T-helper 17 cell (primary cell): ENCODE measurements around the gene ADA. TPM values are rescaled to one million over a fixed set of nuclear protein-coding genes. Genes with fewer than 3 reads are reported as not detected.

ENCODE experiments used
- ATAC-seq: fragments of 150-1000 bp; cut with Tn5 transposase; 2 replicates; pipeline ENCODE4 v1.10.0; 2021; ENCODE audit warnings: mild to moderate bottlenecking, moderate library complexity
- DNase-seq, 3 donors: peaks; one replicate each; pipeline versions ENCODE4 v3.0.0 to v3.0.0-alpha.2; 2020 to 2021
- H3K9me3 ChIP-seq: one replicate; pipeline ENCODE4 v1.7.0; 2013; ENCODE audit warnings: low read length, mild to moderate bottlenecking; ENCODE audit not compliant: control insufficient read depth, poor library complexity, severe bottlenecking
- H3K27ac Mint-ChIP-seq: one replicate; pipeline ENCODE4 v1.8.0; 2022; ENCODE audit warnings: mild to moderate bottlenecking, moderate library complexity, mixed read lengths
- H3K27me3 Mint-ChIP-seq: one replicate; pipeline ENCODE4 v1.8.0; 2022; ENCODE audit warnings: mixed read lengths
- H3K36me3 Mint-ChIP-seq: one replicate; pipeline ENCODE4 v1.8.0; 2022; ENCODE audit warnings: low read depth, mixed read lengths
- H3K4me1 Mint-ChIP-seq: one replicate; pipeline ENCODE4 v1.8.0; 2022; ENCODE audit warnings: mild to moderate bottlenecking, mixed read lengths
- H3K4me3 Mint-ChIP-seq: one replicate; pipeline ENCODE4 v1.8.0; 2022; ENCODE audit warnings: mild to moderate bottlenecking, moderate library complexity, mixed read lengths
- total RNA-seq, 4 donors: library from RNA in 2 of 4; stranded (reverse) in 2 of 4; gene quantifications; one replicate each; pipeline ENCODE4 v1.2.3 and lab custom pipeline; 2022 to 2026

Gene ADA
- total RNA-seq, 2 donors from 2014 or later = 36.0 to 36.1 TPM

- H3K27ac Mint-ChIP-seq = no peak overlapping the region
- no peak overlapping the region for H3K4me3 Mint-ChIP-seq
- H3K4me1 Mint-ChIP-seq = peaks cover 14% of the 10 kb centered on the region
- no peaks in the 10 kb centered on the region for H3K27me3 Mint-ChIP-seq
- H3K9me3 ChIP-seq = no peaks in the 10 kb centered on the region
- DNase-seq (no peak), ATAC-seq (no peak)
- peaks cover 7% of the 10 kb centered on the region for H3K36me3 Mint-ChIP-seq
Measured at GRCh38 chr20:44635877-44636276, 15.6 kb downstream of the ADA start.

- H3K27ac Mint-ChIP-seq = no peak overlapping the region
- H3K9me3 ChIP-seq = no peaks in the 10 kb centered on the region
- no peak overlapping the region for H3K4me3 Mint-ChIP-seq
- H3K4me1 Mint-ChIP-seq = peaks cover 12% of the 10 kb centered on the region
- ATAC-seq (no peak), DNase-seq (no peak)
- H3K36me3 Mint-ChIP-seq = peaks cover 6% of the 10 kb centered on the region
- no peaks in the 10 kb centered on the region for H3K27me3 Mint-ChIP-seq
Measured at GRCh38 chr20:44633872-44634600, 17.5 kb downstream of the ADA start.

GRCh38 chr20:44633187-44633810 is 18.2 kb downstream of the ADA start:
- ATAC-seq (no peak), DNase-seq (no peak)
- Mint-ChIP-seq H3K27me3 (no peaks in the 10 kb centered on the region), H3K36me3 (no peaks in the 10 kb centered on the region), H3K27ac (peak overlapping the region; percentile 51), H3K4me3 (no peak overlapping the region), H3K4me1 (peaks cover 6% of the 10 kb centered on the region)
- H3K9me3 ChIP-seq = no peaks in the 10 kb centered on the region

- H3K9me3 ChIP-seq = no peaks in the 10 kb centered on the region
- H3K36me3 Mint-ChIP-seq = no peaks in the 10 kb centered on the region
Measured at GRCh38 chr20:44632103-44632752, 19.3 kb downstream of the ADA start.

GRCh38 chr20:44630297-44630696 is 21.2 kb downstream of the ADA start:
- Mint-ChIP-seq H3K4me3 (no peak overlapping the region), H3K27me3 (no peaks in the 10 kb centered on the region)

More at GRCh38 chr20:44632103-44632752, 19.3 kb downstream of the ADA start:
- Mint-ChIP-seq H3K4me3 (no peak overlapping the region), H3K27me3 (no peaks in the 10 kb centered on the region), H3K27ac (peak overlapping the region; percentile 51), H3K4me1 (peaks cover 6% of the 10 kb centered on the region)
- ATAC-seq (no peak), DNase-seq (no peak)

GRCh38 chr20:44629542-44629941 is 22.0 kb downstream of the ADA start:
- no peak overlapping the region for H3K4me3 Mint-ChIP-seq
- peaks cover 6% of the 10 kb centered on the region for H3K36me3 Mint-ChIP-seq
- no peaks in the 10 kb centered on the region for H3K27me3 Mint-ChIP-seq
- no peaks in the 10 kb centered on the region for H3K9me3 ChIP-seq
- peaks cover 13% of the 10 kb centered on the region for H3K4me1 Mint-ChIP-seq
- ATAC-seq (no peak), DNase-seq (no peak)
- H3K27ac Mint-ChIP-seq = no peak overlapping the region

More at GRCh38 chr20:44630297-44630696, 21.2 kb downstream of the ADA start:
- H3K4me1 Mint-ChIP-seq = peaks cover 13% of the 10 kb centered on the region
- peaks cover 4% of the 10 kb centered on the region for H3K36me3 Mint-ChIP-seq
- ATAC-seq (no peak), DNase-seq (no peak)
- no peaks in the 10 kb centered on the region for H3K9me3 ChIP-seq
- peak overlapping the region; percentile 66 for H3K27ac Mint-ChIP-seq

GRCh38 chr20:44629017-44629385 is 22.5 kb downstream of the ADA start:
- H3K27ac Mint-ChIP-seq = no peak overlapping the region

GRCh38 chr20:44627364-44628010 is 24.0 kb downstream of the ADA start:
- no peak for DNase-seq
- Mint-ChIP-seq H3K36me3 (peaks cover 9% of the 10 kb centered on the region), H3K27ac (peak overlapping the region; percentile 74), H3K4me3 (no peak overlapping the region), H3K4me1 (peaks cover 13% of the 10 kb centered on the region), H3K27me3 (no peaks in the 10 kb centered on the region)
- no peaks in the 10 kb centered on the region for H3K9me3 ChIP-seq
- no peak for ATAC-seq

More at GRCh38 chr20:44629017-44629385, 22.5 kb downstream of the ADA start:
- ATAC-seq (no peak), DNase-seq (no peak)
- H3K9me3 ChIP-seq = no peaks in the 10 kb centered on the region
- no peak overlapping the region for H3K4me3 Mint-ChIP-seq
- H3K4me1 Mint-ChIP-seq = peaks cover 13% of the 10 kb centered on the region
- peaks cover 6% of the 10 kb centered on the region for H3K36me3 Mint-ChIP-seq
- H3K27me3 Mint-ChIP-seq = no peaks in the 10 kb centered on the region

- peak overlapping the region; percentile 74 for H3K27ac Mint-ChIP-seq
- DNase-seq (no peak), ATAC-seq (no peak)
- no peak overlapping the region for H3K4me3 Mint-ChIP-seq
- no peaks in the 10 kb centered on the region for H3K9me3 ChIP-seq
- no peaks in the 10 kb centered on the region for H3K27me3 Mint-ChIP-seq
- H3K36me3 Mint-ChIP-seq = peaks cover 13% of the 10 kb centered on the region
- peaks cover 11% of the 10 kb centered on the region for H3K4me1 Mint-ChIP-seq
Measured at GRCh38 chr20:44626278-44626677, 25.2 kb downstream of the ADA start.

GRCh38 chr20:44625361-44625760 is 26.1 kb downstream of the ADA start:
- no peak overlapping the region for H3K4me3 Mint-ChIP-seq
- H3K9me3 ChIP-seq = no peaks in the 10 kb centered on the region
- DNase-seq (no peak), ATAC-seq (no peak)
- H3K4me1 Mint-ChIP-seq = peaks cover 10% of the 10 kb centered on the region
- H3K36me3 Mint-ChIP-seq = peaks cover 13% of the 10 kb centered on the region
- H3K27me3 Mint-ChIP-seq = no peaks in the 10 kb centered on the region
- H3K27ac Mint-ChIP-seq = no peak overlapping the region

GRCh38 chr20:44624743-44625271 is 26.7 kb downstream of the ADA start:
- H3K36me3 Mint-ChIP-seq = peaks cover 13% of the 10 kb centered on the region
- ATAC-seq = no peak

GRCh38 chr20:44624152-44624551 is 27.3 kb downstream of the ADA start:
- no peaks in the 10 kb centered on the region for H3K9me3 ChIP-seq
- peaks cover 16% of the 10 kb centered on the region for H3K4me1 Mint-ChIP-seq
- H3K27me3 Mint-ChIP-seq = no peaks in the 10 kb centered on the region
- peak overlapping the region; percentile 81 for H3K27ac Mint-ChIP-seq
- DNase-seq = no peak
- no peak overlapping the region for H3K4me3 Mint-ChIP-seq
- peaks cover 15% of the 10 kb centered on the region for H3K36me3 Mint-ChIP-seq
- ATAC-seq = no peak

More at GRCh38 chr20:44624743-44625271, 26.7 kb downstream of the ADA start:
- no peak overlapping the region for H3K4me3 Mint-ChIP-seq
- H3K4me1 Mint-ChIP-seq = peaks cover 11% of the 10 kb centered on the region
- no peaks in the 10 kb centered on the region for H3K27me3 Mint-ChIP-seq
- no peak for DNase-seq
- H3K9me3 ChIP-seq = no peaks in the 10 kb centered on the region
- no peak overlapping the region for H3K27ac Mint-ChIP-seq
